Middle frontal gyrus (tissue), 1 donor: ENCODE results near the gene EFNA5.

Experiments used
- DNase-seq: peaks from one replicate; pipeline ENCODE4 v3.0.0-alpha.2; 2015; ENCODE audit warnings: low spot score; ENCODE audit errors: extremely low spot score

EFNA5 gene

DNA sequence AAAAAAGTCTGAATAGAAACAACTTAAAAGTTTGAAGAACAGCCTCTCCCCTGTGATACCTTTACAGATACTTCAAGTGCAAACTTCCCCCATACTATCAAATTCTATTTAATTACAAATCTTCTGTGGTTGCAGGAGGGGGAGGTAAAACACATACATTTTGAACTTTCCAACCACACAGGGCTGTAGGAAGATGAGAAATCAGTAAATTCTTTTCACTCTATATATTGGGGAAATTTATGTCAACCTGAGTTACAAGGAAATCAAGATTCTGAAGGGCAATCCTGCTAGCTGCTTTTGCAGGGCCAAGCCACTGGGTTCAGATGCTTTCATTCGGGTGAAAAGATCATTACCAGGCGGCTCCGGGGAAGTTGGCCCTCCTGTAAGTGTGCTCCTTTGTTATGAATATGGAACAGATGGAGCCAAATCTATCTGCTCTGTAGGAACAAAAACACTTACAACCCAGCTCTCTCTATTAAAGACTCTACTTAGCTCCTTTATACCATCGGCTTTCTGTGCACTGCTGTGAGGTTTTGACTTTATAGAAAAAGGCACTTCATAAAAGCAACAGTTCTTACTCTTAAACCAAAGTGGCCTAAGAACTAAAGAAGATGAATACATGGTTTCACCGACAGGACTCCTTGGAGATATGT is 269.1 kb downstream of the EFNA5 start:
- no peak for DNase-seq

DNA sequence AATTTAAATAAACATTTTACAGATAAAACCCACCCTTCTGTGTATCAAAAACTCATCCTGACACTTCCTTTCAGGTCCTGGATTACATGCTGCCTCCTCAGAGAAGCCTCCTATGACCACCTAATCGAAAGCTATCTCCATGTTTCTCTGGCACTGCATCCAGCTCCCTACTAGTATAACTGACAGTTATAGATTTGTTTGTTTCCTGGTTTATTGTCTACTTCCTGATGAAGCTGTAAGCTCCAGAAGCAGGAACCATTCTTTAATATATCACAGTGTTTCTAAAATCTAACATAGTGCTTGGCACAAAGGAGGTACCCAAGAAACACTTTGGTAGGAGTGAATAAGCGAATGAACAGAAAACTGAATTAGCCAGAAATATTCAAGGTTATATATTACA is 270.4 kb downstream of the EFNA5 start:
- no peak for DNase-seq

GRCh38 chr5:107398703-107399102 is 272.0 kb downstream of the EFNA5 start:
- DNase-seq = no peak

GRCh38 chr5:107396351-107396690 is 274.4 kb downstream of the EFNA5 start:
- no peak for DNase-seq

GRCh38 chr5:107395632-107396350 is 274.9 kb downstream of the EFNA5 start:
- DNase-seq = no peak

DNA sequence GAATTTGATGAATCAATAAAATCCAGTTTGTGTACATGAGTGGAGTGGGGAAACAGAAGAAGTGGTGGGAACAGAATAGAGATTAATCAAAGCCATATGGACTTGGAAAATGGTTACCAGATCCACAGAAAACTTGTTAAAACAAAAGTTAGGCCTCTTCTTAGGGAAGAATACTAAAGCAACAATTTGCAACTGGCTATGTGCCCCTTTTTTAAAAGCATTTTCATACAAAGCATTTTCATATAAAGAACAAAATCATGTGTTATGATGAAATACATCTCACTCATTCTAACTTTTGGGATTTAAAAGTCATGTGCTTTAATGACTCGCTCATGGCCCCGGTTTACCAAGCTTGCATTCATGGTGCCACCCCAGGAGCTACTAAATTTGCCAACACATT is 276.9 kb downstream of the EFNA5 start:
- no peak for DNase-seq

DNA sequence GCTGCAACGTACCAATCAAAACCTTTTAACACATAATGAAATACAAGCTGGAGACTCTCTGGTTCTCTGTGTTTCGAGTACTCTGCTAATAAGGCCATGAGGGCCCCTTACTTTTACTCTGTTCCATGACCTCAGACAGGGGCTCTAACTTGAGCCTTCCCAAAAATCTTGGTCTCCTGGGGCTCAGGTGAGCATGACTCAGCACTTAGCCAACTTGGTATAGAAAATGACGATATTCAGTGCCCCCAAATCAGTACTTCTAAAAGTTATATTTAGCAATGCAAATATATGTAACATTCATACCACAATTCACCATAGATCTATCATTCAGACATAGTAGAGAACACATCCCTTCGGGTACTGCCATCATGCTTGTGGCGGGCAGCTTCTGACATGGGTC is 278.9 kb downstream of the EFNA5 start:
- no peak for DNase-seq

GRCh38 chr5:107389775-107390148 is 281.0 kb downstream of the EFNA5 start:
- DNase-seq = no peak

DNA sequence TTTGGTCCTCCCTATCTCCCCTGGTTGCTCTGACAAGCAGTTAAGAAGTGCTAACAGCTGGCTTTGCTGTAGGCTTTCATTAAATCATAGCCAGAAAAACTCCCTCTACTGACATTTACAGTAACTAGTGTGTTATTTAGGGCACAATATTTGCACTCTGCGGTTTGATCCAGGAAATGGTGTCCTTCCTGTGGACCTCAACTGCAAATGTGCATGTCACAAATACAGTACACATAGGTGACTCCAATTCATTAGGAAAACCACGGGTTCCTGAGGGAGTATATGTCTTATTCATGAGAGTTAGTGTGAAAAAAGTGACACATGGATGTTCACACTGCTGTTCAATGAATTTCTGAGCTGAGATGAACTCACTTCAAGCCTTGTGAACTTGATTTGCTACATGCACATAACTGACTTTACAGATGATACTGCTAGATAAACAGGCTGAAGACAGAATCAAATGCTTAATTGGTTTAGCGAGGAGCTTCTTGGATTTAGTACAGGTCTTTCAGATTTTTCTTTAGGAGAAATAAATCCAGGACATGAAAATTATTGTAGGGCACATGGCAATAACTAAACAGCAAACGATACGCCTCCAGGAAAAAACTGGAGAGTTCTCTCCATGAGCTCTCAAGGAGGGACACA is 281.5 kb downstream of the EFNA5 start:
- DNase-seq = no peak

DNA sequence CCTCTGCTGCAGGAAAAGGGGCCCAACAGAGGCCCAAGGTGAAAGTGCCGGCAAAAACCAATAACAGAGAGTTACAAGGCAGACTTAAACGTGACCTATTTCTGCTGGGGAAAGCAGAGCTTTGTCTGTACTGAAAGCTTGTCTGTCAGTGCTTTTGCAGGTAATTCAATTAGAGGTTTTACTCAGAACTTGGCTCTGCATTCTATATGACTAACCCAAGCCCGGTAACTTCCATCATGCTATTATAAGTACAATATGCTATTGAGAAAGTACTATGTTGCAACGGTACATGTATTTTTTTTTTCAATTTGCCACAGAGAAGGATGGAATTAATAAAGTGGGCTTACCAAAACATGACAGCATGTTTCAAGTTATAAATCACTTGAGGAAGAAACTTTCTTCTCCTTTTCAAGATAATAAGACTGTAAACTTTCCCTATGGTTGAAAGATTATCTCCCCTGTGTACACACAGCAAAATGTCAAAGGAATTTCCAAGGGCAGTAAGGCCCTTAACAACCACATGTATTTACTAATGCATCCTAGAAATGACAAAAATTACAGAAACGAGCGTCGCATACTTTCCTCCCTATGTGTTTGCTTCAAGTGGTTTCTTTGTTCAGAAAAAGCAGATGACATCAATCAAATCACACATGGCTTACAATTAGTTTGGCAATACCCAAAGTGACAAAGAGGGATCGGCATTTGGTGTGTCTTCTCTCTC is 282.4 kb downstream of the EFNA5 start:
- DNase-seq = no peak

DNA sequence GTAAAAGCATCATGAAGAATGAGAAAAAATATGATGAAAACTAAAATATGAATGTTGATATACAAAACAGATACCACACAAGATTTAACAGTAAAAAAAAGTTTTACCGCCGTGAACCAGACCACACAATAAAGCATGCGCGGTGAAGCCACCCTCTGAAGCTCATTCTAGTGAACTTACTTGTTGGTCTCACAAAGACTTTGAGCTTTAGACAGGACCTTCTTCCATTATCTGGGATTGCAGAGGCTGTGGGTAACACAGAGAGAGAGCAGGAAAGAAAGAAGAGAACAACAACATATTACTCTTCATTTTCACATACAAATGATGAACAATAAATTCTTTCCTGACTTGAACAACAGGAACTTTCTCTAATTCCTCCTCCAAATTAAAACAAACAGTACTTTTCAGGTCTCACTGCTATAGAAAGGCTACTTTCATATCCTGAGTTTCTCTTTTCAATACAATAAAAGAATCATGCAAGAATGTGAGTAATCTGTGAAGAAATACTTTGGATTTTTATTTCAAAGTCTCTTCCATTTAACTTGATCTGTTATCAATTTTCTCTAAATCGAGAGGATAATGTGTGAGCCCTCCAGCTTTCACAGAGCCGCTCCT is 283.1 kb downstream of the EFNA5 start:
- no peak for DNase-seq

GRCh38 chr5:107385708-107386107 is 285.0 kb downstream of the EFNA5 start:
- DNase-seq = no peak

DNA sequence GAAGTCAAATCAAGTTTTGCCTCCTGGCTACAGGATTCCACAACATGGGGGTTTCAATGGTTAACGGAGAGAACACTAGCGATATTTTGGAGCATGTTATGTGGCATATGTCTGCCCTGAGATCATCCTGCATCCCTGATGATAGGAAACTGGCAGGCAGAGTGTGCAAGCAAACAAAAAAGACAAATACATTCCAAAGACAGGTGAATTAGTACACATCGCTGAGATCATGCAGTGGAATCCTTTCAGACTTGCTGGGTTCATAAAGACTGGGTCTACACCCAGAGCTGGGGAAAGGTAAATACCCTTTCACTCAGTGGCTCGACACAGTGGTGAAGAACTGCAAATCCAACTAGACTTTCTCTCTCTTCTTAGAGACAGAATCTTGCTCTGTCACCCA is 286.5 kb downstream of the EFNA5 start:
- no peak for DNase-seq

DNA sequence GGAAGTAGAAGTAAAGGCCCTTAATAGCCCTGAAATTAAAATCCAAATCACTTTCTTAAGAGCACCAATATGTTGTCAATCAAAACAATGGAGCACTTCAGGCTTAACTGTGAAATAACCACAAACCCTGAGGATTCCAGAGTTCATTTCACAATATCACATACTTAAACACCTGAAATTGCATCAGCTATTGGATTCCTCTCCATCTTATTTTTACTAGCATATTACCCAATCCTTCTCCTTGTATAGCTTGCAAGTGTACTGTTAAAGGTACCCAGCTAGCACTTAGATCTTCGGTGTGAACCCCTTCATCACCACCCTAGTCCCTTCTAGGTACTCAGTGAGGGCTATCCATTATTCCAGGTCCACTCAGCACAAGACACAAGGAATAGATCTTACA is 287.3 kb downstream of the EFNA5 start:
- no peak for DNase-seq

GRCh38 chr5:107381189-107381856 is 289.4 kb downstream of the EFNA5 start:
- DNase-seq = no peak

GRCh38 chr5:107380654-107381053 is 290.1 kb downstream of the EFNA5 start:
- no peak for DNase-seq

DNA sequence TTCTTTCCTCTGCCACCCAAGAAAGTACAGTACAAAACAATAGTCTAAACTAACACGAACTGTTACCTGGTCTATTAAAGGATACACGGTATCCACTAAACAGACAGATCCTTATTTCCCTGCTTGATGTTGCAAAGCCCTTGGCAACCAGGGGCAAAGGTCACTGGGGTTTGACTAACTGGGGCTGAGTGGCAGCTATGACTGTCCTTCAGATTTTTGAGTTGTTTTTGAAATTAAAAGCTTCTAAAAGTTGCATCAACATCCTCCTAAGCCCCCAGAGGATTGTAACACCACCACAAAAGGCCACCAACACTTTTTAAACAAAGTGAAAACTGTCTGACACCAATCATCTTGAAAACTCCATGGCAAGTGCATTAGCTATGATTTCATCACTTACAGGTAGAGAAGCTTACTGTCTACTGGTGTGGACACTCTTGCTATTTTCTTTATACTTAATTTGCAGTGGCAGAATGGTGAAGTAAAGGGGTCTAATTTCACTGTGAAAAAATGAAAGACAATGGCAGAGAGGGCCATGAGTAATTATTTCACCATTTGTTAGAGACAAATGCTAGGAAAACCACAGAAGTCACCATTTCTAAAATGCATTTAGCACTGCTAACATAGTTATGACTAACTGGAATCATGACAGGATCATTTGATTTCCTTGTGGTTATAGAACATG is 292.4 kb downstream of the EFNA5 start:
- no peak for DNase-seq

GRCh38 chr5:107377277-107377609 is 293.5 kb downstream of the EFNA5 start:
- no peak for DNase-seq

- no peak for DNase-seq
Observed at GRCh38 chr5:107376546-107377276, 294.0 kb downstream of the EFNA5 start.
